ENCODE measurements around the gene SPSB1.

SPSB1 gene

DNA sequence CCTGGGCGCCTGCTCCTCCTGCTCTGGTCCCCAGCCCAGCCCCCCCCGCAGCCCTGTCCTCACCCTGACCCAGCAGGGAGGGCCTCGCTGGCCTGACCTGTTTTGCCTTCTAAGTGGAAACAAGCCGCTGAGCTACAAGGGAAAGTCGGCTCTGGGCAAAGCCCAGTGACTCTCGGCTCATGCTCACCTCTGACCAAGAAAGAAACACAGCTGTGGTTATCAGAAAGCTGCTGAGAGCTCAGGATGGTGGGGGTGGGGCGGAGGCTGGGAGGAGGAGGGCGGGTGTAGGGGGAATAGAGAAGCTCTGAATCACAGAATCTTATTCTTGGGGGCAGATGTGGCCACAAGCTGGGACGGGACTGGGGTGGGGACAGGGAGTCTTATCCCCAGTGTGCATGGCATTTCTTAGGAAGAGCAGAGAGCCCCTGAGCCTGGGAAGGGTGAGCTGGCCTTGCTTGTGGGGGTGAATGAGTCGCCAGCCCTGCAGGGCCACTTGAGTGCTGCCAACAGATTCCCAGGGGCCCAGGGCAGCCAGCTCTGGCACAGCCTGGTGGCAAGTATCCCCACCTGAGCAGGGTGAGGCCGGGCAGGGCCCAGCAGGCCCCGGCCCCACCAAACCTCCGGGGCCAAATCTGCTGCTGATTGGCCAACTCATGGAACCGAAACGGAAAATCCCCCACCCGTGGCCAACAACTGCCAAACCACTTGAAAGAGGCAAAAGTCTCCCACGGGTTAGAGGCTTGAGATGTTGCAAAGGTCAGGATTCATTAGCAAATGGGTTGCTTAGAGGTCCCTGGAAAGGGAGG lies 120.6 kb downstream of the SPSB1 start:
- peak; percentile 21 to 27 (median 27) for DNase-seq
- Mint-ChIP-seq H3K9me3 (peaks cover 0 to 8% of the 10 kb centered on the region in 2 donors), H3K27ac (peak overlapping the region; percentile 41 to 65), H3K4me3 (peak overlapping the region; percentile 62 to 66), H3K4me1 (ENCODE audit: low read depth in 2 of 2) (peaks cover 23 to 32% of the 10 kb centered on the region in 2 donors), H3K27me3 (peaks cover 9 to 23% of the 10 kb centered on the region in 2 donors), H3K36me3 (ENCODE audit: insufficient read depth) (peaks cover 12% of the 10 kb centered on the region)
- ATAC-seq (replicated peaks) = peak; percentile 75

- H3K27ac Mint-ChIP-seq = peak overlapping the region; percentile 41 to 65
- peaks cover 23 to 32% of the 10 kb centered on the region in 2 donors for H3K4me1 Mint-ChIP-seq (ENCODE audit: low read depth in 2 of 2)
- peaks cover 9 to 25% of the 10 kb centered on the region in 2 donors for H3K27me3 Mint-ChIP-seq
- H3K9me3 Mint-ChIP-seq = peaks cover 0 to 8% of the 10 kb centered on the region in 2 donors
- H3K4me3 Mint-ChIP-seq = peak overlapping the region; percentile 62 to 66
- peaks cover 12% of the 10 kb centered on the region for H3K36me3 Mint-ChIP-seq (ENCODE audit: insufficient read depth)
- ATAC-seq (replicated peaks) (no peak), DNase-seq (no peak)
Measured at GRCh38 chr1:9413877-9414213, 121.2 kb downstream of the SPSB1 start.

DNA sequence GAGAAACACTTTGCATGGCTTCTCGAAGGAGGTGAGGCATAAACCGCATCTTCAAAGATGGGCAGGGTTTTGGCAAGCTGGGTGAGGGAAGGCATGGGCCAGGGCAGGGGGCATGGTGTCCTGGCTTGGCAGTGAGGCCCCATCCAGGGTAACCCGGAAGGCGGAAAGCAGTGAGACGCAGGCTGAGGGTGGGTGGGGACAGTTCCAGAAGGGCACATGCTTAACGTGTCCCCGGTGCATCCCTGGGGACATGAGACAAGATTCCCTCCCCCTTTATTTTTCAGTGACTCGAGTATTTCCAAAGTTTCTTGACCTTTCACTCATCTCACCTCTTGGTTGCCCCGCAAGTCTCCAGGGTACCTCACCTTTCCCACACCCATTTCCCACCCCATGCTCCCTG lies 123.8 kb downstream of the SPSB1 start:
- H3K27ac Mint-ChIP-seq = no peak overlapping the region
- DNase-seq (no peak), ATAC-seq (replicated peaks) (no peak)
- H3K9me3 Mint-ChIP-seq = no peaks in the 10 kb centered on the region
- H3K4me1 Mint-ChIP-seq (ENCODE audit: low read depth in 2 of 2) = peaks cover 22 to 29% of the 10 kb centered on the region in 2 donors
- peaks cover 23 to 42% of the 10 kb centered on the region in 2 donors for H3K27me3 Mint-ChIP-seq
- H3K36me3 Mint-ChIP-seq (ENCODE audit: insufficient read depth) = peaks cover 4% of the 10 kb centered on the region
- H3K4me3 Mint-ChIP-seq = peak overlapping the region in 1 of 2 donors; percentile 49

DNA sequence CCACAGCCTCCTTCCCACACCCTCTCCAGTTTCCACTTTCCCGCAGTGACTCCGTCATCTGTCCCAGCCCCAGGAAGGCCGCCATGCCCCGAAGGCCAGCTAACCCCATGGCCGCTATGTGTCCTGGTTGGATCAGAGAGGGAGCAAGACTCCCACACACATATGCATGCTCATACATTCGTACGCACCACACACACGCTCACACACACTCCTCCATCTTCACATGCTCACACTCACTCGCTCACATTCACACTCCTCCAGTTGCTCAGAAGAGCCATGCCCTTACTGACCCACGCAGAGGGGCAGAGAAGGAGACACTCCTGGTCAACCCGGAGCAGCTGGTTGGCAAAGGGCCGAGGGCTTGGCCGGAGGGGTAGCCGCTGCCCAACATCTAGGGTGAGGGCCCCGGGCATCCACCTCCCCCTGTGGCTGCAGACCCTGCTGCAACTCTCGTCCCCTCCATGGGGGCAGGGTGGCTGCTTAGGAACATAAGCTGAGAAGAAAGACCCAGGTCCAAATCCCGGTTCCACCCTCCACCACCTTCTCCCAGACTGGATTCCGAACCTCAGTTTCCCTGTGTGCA lies 124.3 kb downstream of the SPSB1 start:
- no peak for ATAC-seq (replicated peaks)

DNA sequence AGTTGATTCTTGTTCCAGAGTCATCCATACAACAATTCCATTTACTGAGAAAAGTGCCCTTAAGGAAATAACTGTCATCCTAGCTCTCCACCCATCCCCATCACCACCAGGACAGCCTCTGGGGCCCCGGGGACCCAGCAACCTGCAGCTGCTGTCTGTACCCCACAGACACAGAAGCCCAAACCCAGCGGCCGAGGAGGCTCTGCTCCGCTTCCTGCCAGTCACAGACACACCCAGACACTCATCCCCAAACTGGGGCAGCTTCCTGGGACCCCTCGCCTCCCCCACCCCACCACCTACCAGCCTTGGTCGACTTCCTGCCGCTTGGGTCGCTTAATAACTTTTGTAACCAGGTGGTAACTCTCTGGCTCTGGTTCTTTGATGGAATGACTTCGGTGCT lies 125.0 kb downstream of the SPSB1 start:
- ATAC-seq (replicated peaks) = no peak
- H3K27ac Mint-ChIP-seq = no peak overlapping the region

More for the DNA sequence above, 124.3 kb downstream of the SPSB1 start:
- H3K9me3 Mint-ChIP-seq = no peaks in the 10 kb centered on the region
- H3K27ac Mint-ChIP-seq = no peak overlapping the region
- H3K36me3 Mint-ChIP-seq (ENCODE audit: insufficient read depth) = no peaks in the 10 kb centered on the region
- H3K27me3 Mint-ChIP-seq = peaks cover 27 to 47% of the 10 kb centered on the region in 2 donors
- H3K4me1 Mint-ChIP-seq (ENCODE audit: low read depth in 2 of 2) = peaks cover 22 to 27% of the 10 kb centered on the region in 2 donors
- H3K4me3 Mint-ChIP-seq = peak overlapping the region in 1 of 2 donors; percentile 49
- DNase-seq = no peak

GRCh38 chr1:9418851-9419250 lies 126.2 kb downstream of the SPSB1 start:
- Mint-ChIP-seq H3K4me3 (no peak overlapping the region), H3K27ac (no peak overlapping the region), H3K9me3 (no peaks in the 10 kb centered on the region), H3K4me1 (ENCODE audit: low read depth in 2 of 2) (peaks cover 13 to 17% of the 10 kb centered on the region in 2 donors), H3K27me3 (peaks cover 43 to 61% of the 10 kb centered on the region in 2 donors), H3K36me3 (ENCODE audit: insufficient read depth) (no peaks in the 10 kb centered on the region)
- DNase-seq (no peak), ATAC-seq (replicated peaks) (no peak)

More for the DNA sequence above, 125.0 kb downstream of the SPSB1 start:
- DNase-seq = no peak
- Mint-ChIP-seq H3K9me3 (no peaks in the 10 kb centered on the region), H3K4me1 (ENCODE audit: low read depth in 2 of 2) (peaks cover 20 to 25% of the 10 kb centered on the region in 2 donors), H3K36me3 (ENCODE audit: insufficient read depth) (no peaks in the 10 kb centered on the region), H3K27me3 (peaks cover 32 to 53% of the 10 kb centered on the region in 2 donors), H3K4me3 (peak overlapping the region; percentile 20 to 49)
